Adrenal gland (tissue), 5 donors: ENCODE results near the gene CFAP58.

Experiments used
- CTCF ChIP-seq, 6 experiments: fragments of 450-650 bp in 4 of 6; fragments of 200-600 bp in 2 of 6; sonication (generic) in 1 of 6; IDR thresholded peaks; 1 replicate in 5 of 6; 2 replicates in 1 of 6; pipeline versions ENCODE4 v1.5.1 to v1.8.0; 2016 to 2021; ENCODE audit warnings: antibody characterized with exemption in 6 of 6, mild to moderate bottlenecking in 2 of 6, moderate library complexity in 1 of 6
- POLR2A ChIP-seq, 2 donors: fragments of 450-650 bp; IDR thresholded peaks; one replicate each; pipeline ENCODE4 v1.6.1; 2017; ENCODE audit warnings: antibody characterized with exemption in 2 of 2, mild to moderate bottlenecking in 2 of 2, moderate library complexity in 1 of 2
- donor health status: DM: no; HTN: no; CAD: no.

GRCh38 chr10:104435822-104436221 is 82.2 kb downstream of the CFAP58 start:
- TF ChIP-seq CTCF (IDR thresholded peaks at IDR 0.05) = no peak
- TF ChIP-seq POLR2A (IDR thresholded peaks at IDR 0.05) = no peak
